GM19099 (cell line): ENCODE data around the gene CDH4.

Source experiments
- POLR2A ChIP-seq: IDR thresholded peaks from 3 replicates; pipeline ENCODE4 v1.6.1; 2011; ENCODE audit warnings: low read depth; ENCODE audit not compliant: insufficient read length; ENCODE audit errors: extremely low read depth

The CDH4 gene

DNA sequence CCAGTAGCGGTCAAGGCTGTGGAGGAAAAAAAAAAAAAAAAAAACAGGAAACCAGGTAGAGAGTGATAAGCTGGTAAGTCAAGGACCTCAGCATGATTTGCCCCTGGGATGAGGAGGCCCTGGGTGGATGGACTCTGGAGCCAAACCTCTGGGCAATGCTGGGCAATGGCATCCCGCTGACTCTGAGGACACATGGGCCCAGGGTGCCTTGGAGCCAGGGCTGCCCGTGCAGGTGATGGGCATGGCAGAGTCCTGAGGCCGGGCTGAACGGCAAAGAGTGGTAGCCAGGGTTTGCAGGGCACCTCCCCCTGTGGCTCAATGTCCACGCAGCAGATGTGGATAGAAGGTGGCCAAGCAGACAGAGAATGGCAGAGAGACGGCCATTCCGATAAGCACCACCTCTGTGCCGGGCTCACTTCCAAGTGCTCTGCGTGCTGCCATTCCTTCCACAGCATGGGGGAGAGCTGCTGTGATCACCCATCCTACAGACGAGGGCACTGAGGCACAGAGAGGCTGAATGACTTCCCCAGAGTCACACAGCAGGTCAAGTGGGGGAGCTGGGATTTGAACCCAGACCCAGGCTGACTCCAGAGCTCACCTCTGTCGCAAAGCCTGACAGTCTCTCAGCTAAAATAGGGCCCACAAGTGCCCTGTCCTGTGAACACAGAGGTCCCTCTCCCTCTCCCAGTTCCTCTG lies 353.9 kb downstream of the CDH4 start:
- TF ChIP-seq POLR2A: no peak

DNA sequence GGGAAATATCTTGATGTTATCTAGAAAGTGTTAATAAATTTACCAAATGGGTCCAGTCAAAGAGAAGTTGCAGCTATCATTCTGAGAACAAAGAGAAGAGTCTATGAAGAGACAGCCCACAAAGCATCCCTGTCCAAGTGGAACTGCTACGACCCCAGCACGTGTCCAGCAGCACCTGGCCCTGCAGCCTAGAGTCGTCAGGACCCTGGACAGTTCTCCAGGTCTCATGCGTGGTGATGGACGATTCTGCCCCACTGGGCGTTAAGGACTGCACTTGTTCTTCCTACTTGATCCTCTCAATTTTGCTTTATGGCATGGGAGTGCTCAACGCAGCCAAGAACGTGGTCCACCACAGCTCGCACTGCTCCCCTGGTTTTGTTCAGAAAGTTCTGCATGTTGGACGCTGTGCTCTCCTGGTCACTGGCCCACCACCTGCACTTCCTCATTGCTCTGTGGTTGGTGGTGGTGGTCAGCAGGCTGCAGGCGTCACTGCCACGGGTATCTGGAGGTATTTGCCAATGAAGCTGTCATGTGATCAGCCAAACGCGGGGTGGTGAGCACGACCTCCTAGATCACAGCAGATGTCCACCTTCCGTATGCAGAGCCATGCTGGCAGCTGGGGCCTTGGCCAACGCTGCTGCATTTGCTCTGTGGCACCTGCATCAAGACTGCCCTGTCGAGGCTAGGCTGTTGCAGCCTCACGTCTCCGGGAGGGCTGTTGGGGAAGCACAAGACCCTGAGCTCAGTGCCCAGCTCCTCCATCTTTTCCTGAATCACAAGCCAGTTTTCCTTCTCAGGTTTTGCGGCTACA lies 356.4 kb downstream of the CDH4 start:
- no peak for TF ChIP-seq POLR2A

- no peak for TF ChIP-seq POLR2A
Observed at GRCh38 chr20:61609461-61609860, 357.4 kb downstream of the CDH4 start.

DNA sequence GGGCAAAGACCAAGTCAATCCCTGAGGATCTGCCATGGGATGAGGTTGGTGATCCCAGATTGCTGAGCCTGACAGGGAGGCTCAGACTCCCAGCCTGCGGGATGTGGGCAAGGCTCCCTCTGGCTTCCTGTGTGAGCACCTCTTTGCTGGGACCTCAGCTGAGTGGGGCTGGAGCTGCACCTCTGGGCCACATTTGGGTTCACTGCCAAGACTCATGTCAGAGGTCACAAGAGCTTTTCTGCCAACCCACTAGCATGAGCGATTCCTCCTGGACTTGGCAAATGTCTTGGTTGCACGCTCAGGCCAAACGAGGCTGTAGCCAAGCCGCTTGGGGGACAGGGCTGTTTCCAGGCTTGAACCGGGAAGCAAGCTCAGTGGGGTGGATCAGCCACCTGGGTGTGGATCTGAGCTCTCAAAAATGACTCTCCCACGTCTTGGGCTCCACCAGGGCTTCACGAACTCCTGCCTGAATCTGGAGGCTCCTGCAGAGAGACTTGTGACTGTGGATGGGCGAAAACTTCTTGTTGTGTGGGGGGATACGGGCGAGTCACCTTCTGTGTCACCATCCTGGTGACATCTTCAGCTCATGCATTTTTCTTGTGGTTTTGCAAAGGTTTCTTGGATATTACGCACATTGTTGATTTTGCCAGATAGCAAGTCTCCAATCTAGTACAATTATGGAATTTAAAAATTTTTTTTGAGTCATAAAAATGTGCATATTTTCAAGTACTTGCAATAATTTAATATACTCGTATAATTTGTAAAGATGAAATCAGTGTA lies 359.5 kb downstream of the CDH4 start:
- no peak for TF ChIP-seq POLR2A

GRCh38 chr20:61613917-61614705 lies 362.1 kb downstream of the CDH4 start:
- no peak for TF ChIP-seq POLR2A

DNA sequence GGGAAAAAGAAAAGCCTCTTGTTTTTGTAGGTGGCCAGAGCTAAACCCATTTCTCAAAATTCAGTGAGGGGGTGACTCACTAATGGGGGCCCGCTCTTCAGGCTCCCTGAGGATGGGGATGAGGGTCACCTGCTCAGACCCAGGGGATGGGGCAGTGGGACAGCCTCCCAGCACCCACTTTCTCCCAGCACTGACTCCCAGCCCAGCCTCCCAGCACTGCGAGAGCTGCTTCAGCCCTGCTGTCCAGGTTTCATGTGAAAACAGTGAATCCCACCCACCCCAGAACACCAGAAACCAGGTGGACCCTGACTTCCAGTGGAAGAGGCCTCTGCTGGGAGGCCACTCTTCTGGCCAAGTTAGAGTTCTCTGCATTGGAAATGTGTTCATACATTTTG lies 362.6 kb downstream of the CDH4 start:
- no peak for TF ChIP-seq POLR2A

DNA sequence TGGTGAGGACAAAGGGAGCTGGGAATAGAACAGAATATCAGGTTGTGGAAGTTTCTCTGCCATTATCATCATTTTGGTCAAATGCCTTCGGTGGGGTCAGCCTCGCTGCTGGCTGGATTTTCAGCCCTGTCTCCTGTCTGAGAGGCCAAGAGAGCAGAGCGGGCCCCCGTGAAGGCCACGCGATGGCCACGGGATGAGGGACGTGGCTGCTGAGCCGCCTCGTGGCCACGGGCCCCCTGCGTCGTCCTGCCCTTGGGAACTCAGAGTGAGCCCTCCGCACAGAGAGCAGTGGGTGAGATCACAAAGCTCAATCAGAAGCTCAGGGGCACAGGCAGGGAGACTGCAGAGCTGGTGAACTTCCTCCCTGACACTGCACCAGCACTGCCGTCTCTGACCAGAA lies 363.7 kb downstream of the CDH4 start:
- no peak for TF ChIP-seq POLR2A

- TF ChIP-seq POLR2A: no peak
Observed at GRCh38 chr20:61619751-61620150, 367.7 kb downstream of the CDH4 start.

DNA sequence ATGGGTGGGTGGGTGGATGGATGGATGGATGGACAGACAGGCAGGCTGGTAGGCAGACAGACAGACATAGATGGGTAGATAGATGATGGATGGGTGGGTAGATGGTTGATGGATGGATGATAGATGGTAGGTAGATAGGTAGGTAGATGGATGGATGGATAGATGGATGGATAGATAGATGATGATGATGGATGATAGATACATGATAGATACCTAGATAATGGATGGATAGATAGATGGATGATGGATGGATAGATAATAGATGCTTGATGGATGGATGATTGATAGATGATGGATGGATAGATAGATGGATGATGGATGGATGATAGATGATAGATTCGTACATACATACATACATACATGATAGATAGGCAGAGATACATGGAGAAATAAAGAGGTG lies 368.1 kb downstream of the CDH4 start:
- no peak for TF ChIP-seq POLR2A

DNA sequence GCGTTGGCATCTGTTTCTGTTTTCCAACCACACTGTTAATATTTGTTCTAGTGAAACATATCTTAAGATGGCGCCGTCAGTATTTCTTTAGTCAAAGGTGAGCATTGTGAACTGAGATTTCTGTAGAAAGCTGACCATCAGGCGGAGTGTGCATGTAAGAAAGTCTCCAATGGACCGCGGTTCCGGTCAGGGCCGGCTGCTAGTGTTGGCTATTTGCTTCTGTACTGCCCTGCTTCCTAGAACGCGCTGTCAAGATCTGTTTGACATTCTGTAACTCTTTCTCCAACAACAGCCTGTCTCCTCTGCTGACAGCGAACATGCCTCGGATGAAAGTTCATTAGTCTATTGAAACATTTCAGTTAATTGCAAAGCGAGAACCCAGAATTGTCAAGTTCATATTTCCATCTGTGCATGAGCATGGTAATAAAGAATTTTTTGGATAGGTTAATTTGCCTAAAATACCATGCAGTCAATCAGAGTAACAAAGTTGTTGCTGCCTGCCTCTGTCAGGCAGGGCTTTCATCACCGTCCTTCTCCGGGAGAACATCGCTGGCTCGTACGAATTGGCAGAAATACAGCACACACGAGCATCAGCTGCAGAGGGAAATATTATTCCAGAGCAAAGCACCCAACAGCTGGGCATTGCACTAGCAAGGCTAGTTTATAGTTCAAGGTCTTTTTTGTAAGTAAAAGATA lies 369.1 kb downstream of the CDH4 start:
- no peak for TF ChIP-seq POLR2A

DNA sequence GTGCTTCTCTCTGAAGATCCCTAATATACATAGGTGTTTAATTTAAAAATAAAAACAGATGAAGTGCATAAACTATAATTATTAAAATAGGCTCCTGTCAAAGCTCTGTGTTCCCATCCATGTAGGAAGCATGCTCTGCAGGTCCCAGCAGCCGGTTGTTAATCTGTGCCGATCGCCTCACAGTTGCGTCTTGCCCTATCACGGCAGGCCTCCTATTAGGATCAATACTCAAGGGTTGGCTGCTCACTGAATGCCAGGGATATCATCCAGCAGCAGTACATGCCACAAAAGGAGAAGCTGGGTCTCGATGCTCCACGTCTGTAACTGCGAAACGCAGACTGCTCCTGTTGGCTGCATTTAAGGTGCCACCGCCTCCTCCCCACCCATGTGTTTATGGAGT lies 369.8 kb downstream of the CDH4 start:
- TF ChIP-seq POLR2A: no peak

DNA sequence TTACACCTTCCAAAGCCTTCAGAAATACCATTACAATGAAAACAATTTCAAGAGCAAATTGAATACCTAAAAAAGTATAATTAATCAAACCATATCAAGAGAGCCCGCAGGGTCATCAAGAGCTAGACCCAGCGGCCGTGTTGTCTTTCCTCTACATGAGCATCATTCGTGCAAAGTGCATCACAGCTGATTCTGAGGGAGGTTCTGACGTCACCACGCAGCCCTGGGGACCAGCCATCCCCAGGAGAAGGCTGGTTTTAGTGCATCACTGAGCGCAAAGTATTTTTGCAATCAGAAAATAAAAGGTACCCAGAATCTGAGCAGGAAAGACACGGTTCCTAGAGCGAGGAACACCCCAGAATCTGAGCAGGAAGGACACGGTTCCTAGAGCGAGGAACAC lies 371.4 kb downstream of the CDH4 start:
- no peak for TF ChIP-seq POLR2A

- no peak for TF ChIP-seq POLR2A
Observed at GRCh38 chr20:61625246-61625645, 373.2 kb downstream of the CDH4 start.

DNA sequence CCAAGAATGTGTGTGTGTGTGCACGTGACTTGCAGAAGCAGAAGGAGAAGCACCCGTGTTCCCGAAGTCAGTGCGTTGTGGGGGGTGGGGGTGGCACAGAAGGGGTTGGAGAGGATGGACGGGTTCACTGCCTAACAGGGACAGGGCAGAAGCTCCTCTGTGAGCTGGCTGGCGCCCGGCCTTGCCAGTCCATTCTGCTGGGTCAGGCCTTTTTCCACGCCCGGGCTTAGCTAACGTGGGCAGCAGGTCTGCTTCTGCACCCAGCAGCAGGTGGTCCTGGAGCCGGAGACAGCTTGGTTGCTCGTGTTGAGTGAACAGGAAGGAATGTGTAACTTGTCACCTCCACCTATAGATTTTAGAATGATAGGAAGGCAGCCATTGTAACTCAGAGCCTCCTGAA lies 374.4 kb downstream of the CDH4 start:
- no peak for TF ChIP-seq POLR2A
